Stimulated activated CD4-positive, alpha-beta T cell treated with anti-CD3 and anti-CD28 coated beads, Interleukin-4, amount 100 ng/mL, for 24 hours (primary cell): ENCODE measurements around the gene TMEM214.
A peak's percentile ranks its signal among the peaks of the same experiment; 100 is the strongest.
"Not testable (repeated sequence)": the region's sequence is repeated elsewhere in the genome, so short reads cannot be mapped to it uniquely, and the experiment has no call there.

Source experiments
- DNase-seq: peaks from one replicate; pipeline ENCODE4 v3.0.0-alpha.2; 2020

TMEM214 gene

DNA sequence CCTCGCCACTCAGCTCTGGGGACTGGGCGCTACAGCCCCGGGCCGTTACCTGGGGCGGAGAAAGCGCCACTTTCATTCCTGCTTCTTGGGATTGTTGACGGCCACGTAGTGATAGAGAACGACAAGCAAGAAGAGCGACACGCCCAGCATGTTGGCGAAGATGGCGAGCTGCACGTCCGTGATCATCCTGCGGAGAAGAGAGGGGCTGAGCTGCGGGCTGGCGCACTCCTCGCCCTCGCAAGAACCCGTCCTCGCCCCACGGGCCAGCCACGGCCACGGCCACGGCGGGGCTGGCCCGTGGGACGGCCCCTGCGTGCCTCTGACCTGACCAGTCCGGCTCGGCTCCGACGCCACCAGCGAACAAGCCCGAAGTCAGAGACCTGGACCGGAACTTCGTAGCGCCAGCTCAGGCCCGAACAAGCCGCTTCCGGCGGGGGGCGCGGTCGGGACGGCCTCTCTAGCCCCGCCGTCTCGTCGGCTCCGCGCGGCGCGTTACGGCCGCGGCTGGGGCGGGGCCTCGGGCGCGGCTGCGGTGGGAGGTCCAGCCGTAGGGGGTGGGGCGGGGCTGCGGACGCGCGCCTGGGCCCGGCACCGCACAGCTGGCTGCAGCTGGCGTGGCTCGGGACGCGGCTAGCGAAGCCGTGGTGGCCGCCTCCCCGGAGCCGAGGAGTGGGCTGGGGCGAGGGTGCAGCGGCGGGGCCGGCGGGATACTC is 38.7 kb downstream of the TMEM214 start, which contains the start of gene OST4:
OST4 (minus strand) TSS at position 378 of the 713 bp plus-strand sequence.
- DNase-seq: peak; percentile 90

- peak; percentile 36 for DNase-seq
Measured at GRCh38 chr2:27071990-27072830, 39.4 kb downstream of the TMEM214 start.

- DNase-seq: no peak
Measured at GRCh38 chr2:27072920-27073319, 40.2 kb downstream of the TMEM214 start.

DNA sequence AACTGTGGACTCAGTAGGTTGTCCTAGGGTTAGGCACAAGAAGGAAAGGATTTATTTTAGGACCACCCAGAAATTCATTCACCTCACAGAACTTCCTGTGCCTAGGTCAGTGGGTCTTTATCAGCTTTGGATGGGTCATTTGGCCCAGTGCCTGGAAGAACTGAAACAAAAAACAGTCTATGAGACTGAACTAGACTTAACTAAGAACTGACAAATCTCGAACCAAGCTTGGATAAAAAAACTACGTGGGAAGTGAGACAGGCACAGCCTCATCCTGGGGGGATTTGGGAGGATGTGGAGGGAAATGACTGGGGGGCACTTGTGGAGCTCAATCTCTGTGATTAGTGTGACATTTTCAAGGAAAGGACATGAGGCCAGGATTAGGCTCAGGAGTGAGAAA is 41.0 kb downstream of the TMEM214 start:
- no peak for DNase-seq

- DNase-seq: peak; percentile 28
Measured at GRCh38 chr2:27074738-27075565, 42.2 kb downstream of the TMEM214 start.

GRCh38 chr2:27075566-27075871 is 42.8 kb downstream of the TMEM214 start:
- not testable (repeated sequence) for DNase-seq

DNA sequence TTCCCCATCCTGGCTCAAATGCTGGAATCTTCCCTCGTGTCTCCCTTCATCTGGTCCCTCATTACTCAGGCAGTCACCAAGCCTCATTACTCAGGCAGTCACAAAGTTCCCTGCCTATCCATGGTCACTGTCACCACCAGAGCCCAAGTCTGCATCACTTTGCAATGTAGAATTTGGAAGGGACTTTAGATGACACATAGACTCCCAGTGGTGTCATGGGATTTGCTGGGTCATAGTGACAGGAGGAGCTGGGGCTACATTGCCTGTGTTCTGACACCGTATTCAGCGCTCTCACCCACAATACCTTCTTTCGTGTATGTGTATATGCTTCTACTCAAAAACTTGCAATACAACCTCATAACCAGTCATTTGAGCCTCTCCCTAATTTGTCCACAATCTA is 43.6 kb downstream of the TMEM214 start:
- DNase-seq: no peak

DNA sequence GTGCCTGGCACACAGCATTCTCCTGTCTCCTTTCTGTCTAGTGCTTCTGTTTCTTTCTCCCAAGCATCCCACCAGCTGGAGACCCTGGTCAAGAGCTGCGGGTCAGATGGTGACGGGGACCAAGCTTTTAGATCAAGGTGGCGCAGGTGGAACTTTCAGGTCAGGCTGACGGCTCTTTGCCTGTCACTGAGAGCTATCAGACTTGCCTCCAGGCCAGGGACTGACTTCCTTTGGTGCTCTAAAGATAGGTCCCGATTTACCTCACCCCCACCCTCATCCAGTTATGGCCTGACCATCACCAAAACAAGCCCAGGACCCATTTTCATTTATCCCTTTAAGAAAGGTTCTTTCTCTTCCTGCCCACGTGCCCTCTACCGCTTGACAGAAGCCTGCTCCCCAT is 44.5 kb downstream of the TMEM214 start:
- DNase-seq: no peak

DNA sequence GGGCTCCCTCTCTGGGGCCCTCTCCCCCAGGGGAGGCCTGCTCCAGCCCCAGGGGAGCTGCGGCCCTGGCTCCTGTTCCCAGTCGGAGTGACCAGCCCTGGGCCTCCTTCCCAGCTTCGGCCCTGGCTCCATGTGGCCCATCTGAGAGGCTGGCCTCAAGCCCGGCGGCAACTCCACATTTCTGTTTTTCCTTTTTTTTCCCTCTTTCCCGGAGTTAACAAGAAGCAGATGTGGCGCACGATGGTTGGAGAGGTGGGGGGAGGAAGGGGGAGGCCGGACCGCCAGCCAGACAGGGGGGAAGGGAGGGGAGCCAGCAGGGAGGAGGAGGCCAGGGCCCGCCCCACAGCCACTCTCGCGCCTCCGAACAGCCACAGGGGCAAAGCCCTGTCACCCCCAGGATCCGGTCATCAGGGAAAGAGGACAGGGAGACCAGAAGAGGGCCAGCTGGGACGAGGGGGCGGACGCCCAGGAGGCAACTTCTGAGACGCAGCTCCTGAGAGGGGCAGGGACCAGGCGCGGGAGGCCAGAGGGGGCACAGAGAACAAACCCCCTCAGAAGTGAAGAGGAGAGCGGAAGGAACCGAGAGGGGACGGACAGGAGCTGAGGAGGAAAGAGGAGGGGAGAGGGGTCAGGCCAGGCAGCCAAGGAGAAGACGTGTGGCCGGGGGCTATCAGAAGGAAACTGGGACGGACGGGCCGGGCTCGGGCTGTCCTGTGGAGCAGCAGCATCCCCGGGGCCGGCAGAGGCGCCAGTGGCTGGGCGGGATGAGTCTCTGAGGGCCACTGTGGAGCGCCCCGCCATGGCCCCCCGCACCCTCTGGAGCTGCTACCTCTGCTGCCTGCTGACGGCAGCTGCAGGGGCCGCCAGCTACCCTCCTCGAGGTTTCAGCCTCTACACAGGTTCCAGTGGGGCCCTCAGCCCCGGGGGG is 45.8 kb downstream of the TMEM214 start, which contains the start of gene EMILIN1:
EMILIN1 (plus strand) TSS at position 349 of the 928 bp plus-strand sequence; CDS start at position 800, 451 bp downstream.
- no peak for DNase-seq

- DNase-seq: no peak
Measured at GRCh38 chr2:27079233-27080139, 46.7 kb downstream of the TMEM214 start.

DNA sequence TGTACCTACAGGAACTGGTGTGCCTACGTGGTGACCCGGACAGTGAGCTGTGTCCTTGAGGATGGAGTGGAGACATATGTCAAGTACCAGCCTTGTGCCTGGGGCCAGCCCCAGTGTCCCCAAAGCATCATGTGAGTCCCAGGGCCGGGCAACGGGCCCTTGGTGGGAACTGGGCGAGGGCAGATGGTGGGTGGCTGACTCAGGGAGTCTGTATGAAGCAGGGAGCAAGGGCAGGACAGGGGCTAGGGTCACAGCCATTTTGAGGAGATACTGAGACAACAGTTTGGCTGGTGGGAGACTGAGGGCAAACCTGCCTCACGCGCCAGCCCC is 47.3 kb downstream of the TMEM214 start:
- DNase-seq: no peak

GRCh38 chr2:27080603-27080936 is 47.8 kb downstream of the TMEM214 start:
- DNase-seq: no peak

GRCh38 chr2:27081984-27082772 is 49.4 kb downstream of the TMEM214 start:
- no peak for DNase-seq

DNA sequence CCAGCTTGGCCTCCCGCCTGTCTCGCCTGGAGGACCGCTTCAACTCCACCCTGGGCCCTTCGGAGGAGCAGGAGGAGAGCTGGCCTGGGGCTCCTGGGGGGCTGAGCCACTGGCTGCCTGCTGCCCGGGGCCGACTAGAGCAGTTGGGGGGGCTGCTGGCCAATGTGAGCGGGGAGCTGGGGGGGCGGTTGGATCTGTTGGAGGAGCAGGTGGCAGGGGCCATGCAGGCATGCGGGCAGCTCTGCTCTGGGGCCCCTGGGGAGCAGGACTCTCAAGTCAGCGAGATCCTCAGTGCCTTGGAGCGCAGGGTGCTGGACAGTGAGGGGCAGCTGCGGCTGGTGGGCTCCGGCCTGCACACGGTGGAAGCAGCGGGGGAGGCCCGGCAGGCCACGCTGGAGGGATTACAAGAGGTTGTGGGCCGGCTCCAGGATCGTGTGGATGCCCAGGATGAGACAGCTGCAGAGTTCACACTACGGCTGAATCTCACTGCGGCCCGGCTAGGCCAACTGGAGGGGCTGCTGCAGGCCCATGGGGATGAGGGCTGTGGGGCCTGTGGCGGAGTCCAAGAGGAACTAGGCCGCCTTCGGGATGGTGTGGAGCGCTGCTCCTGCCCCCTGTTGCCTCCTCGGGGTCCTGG is 50.1 kb downstream of the TMEM214 start:
- no peak for DNase-seq

GRCh38 chr2:27083410-27084296 is 50.9 kb downstream of the TMEM214 start:
- no peak for DNase-seq

- DNase-seq: no peak
Measured at GRCh38 chr2:27084297-27085061, 51.7 kb downstream of the TMEM214 start.

DNA sequence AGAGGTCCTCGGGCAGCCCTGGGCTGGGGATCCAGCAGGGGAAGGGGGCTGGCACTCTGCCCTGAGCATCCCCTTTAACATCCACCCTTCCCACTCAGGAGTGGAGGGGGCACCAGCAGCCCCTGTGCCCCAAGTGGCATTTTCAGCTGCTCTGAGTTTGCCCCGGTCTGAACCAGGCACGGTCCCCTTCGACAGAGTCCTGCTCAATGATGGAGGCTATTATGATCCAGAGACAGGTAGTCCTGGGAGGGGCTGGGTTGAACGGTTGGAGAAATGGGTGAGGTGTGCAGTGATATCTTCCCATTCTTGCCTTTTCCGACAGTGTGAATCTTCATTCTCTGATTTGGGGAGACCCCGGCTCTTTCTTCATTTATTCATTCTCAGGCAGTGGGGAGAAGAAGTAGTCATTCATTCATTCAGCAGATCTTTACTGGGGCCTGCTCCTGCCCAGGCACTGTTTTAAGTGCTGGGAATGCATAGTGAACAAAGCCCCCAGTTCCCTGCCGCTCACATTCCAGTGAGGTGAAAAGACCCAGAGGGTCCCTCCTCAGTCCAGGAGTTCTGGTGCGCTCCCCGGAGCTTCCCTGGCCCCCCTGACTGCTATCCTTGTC is 52.4 kb downstream of the TMEM214 start:
- DNase-seq: no peak

DNA sequence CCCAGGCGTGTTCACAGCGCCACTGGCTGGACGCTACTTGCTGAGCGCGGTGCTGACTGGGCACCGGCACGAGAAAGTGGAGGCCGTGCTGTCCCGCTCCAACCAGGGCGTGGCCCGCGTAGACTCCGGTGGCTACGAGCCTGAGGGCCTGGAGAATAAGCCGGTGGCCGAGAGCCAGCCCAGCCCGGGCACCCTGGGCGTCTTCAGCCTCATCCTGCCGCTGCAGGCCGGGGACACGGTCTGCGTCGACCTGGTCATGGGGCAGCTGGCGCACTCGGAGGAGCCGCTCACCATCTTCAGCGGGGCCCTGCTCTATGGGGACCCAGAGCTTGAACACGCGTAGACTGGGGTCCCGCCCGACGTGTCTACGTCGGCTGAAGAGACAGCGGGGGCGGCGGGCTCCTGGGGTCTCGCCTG is 52.9 kb downstream of the TMEM214 start:
- DNase-seq: peak; percentile 32
